Naive B cell (primary cell): ENCODE results near the gene ZNF831. TPM values are rescaled to one million over a fixed set of nuclear protein-coding genes. Genes with fewer than 3 reads are reported as not detected.

Experiments
- ATAC-seq, 2 donors: fragments of 150-1000 bp; cut with Tn5 transposase; 2 replicates each; pipeline ENCODE4 v1.10.0; 2021; ENCODE audit warnings: low read depth in 2 of 2, mild to moderate bottlenecking in 2 of 2, moderate library complexity in 2 of 2
- DNase-seq: peaks from one replicate; pipeline ENCODE4 v3.0.0; 2022
- H3K27ac Mint-ChIP-seq, 6 donors: one replicate each; pipeline ENCODE4 v1.8.0; 2020 to 2022; ENCODE audit warnings: mild to moderate bottlenecking in 6 of 6, mixed read lengths in 6 of 6, moderate library complexity in 5 of 6, inconsistent platforms in 2 of 6
- H3K27me3 Mint-ChIP-seq, 3 donors: one replicate each; pipeline ENCODE4 v1.8.0; 2021 to 2022; ENCODE audit warnings: mixed read lengths in 3 of 3, mild to moderate bottlenecking in 1 of 3
- H3K36me3 Mint-ChIP-seq, 2 donors: one replicate each; pipeline ENCODE4 v1.8.0; 2020 to 2022; ENCODE audit warnings: mixed read lengths in 2 of 2, inconsistent platforms in 1 of 2, mild to moderate bottlenecking in 1 of 2
- H3K4me1 Mint-ChIP-seq, 3 donors: one replicate each; pipeline ENCODE4 v1.8.0; 2020 to 2022; ENCODE audit warnings: mixed read lengths in 3 of 3, inconsistent platforms in 1 of 3, mild to moderate bottlenecking in 1 of 3, moderate library complexity in 1 of 3
- H3K4me3 Mint-ChIP-seq, 8 donors: one replicate each; pipeline ENCODE4 v1.8.0; 2020 to 2022; ENCODE audit warnings: mild to moderate bottlenecking in 8 of 8, mixed read lengths in 8 of 8, moderate library complexity in 8 of 8, inconsistent platforms in 2 of 8
- H3K9me3 Mint-ChIP-seq, 7 donors: one replicate each; pipeline ENCODE4 v1.8.0; 2020 to 2022; ENCODE audit warnings: mixed read lengths in 7 of 7, mild to moderate bottlenecking in 5 of 7, inconsistent platforms in 2 of 7, moderate library complexity in 1 of 7
- polyA plus RNA-seq, 6 donors: library from polyadenylated mRNA; unstranded; fragments of 300-500 nt; fragmentation: Illumina TruSeq; gene quantifications; one replicate each; pipeline ENCODE4 v1.2.3, GENCODE V29; 2021; ENCODE audit warnings: low read depth in 6 of 6

The ZNF831 gene
- polyA plus RNA-seq, 6 donors from 2014 or later, result 0.66 to 2.6 (median 2.3) TPM

- H3K27ac Mint-ChIP-seq, result peak overlapping the region in 2 of 6 donors; percentile 78 to 97
- no peak overlapping the region for H3K4me3 Mint-ChIP-seq
- H3K4me1 Mint-ChIP-seq, result peaks cover 34 to 71% (median 59%) of the 10 kb centered on the region in 3 donors
- DNase-seq (no peak), ATAC-seq (no peak)
- H3K9me3 Mint-ChIP-seq, result no peaks in the 10 kb centered on the region
- H3K27me3 Mint-ChIP-seq, result no peaks in the 10 kb centered on the region
- H3K36me3 Mint-ChIP-seq, result peaks cover 7 to 8% of the 10 kb centered on the region in 2 donors
These were observed 10.3 kb upstream of the ZNF831 start for GRCh38 chr20:59153355-59153681.

GRCh38 chr20:59153832-59154231 is 9.8 kb upstream of the ZNF831 start:
- no peaks in the 10 kb centered on the region for H3K27me3 Mint-ChIP-seq
- H3K4me1 Mint-ChIP-seq, result peaks cover 34 to 69% (median 56%) of the 10 kb centered on the region in 3 donors
- peak overlapping the region in 2 of 6 donors; percentile 22 to 97 for H3K27ac Mint-ChIP-seq
- DNase-seq, result no peak
- H3K4me3 Mint-ChIP-seq, result no peak overlapping the region
- no peaks in the 10 kb centered on the region for H3K9me3 Mint-ChIP-seq
- ATAC-seq, result no peak
- peaks cover 7 to 8% of the 10 kb centered on the region in 2 donors for H3K36me3 Mint-ChIP-seq

GRCh38 chr20:59154317-59155013 is 9.2 kb upstream of the ZNF831 start:
- ATAC-seq (no peak), DNase-seq (no peak)
- Mint-ChIP-seq H3K27me3 (no peaks in the 10 kb centered on the region), H3K27ac (peak overlapping the region in 4 of 6 donors; percentile 29 to 44 (median 34)), H3K9me3 (no peaks in the 10 kb centered on the region), H3K4me1 (peaks cover 33 to 69% (median 55%) of the 10 kb centered on the region in 3 donors), H3K4me3 (peak overlapping the region in 1 of 8 donors; percentile 32), H3K36me3 (peaks cover 7 to 8% of the 10 kb centered on the region in 2 donors)

GRCh38 chr20:59157064-59157463 is 6.6 kb upstream of the ZNF831 start:
- peak overlapping the region in 2 of 8 donors; percentile 7 to 50 for H3K4me3 Mint-ChIP-seq
- ATAC-seq (no peak), DNase-seq (no peak)
- peaks cover 46 to 70% (median 56%) of the 10 kb centered on the region in 3 donors for H3K4me1 Mint-ChIP-seq
- no peak overlapping the region for H3K27ac Mint-ChIP-seq
- H3K36me3 Mint-ChIP-seq, result peaks cover 7 to 8% of the 10 kb centered on the region in 2 donors
- H3K27me3 Mint-ChIP-seq, result no peaks in the 10 kb centered on the region
- H3K9me3 Mint-ChIP-seq, result peaks cover 0 to 4% (median 0%) of the 10 kb centered on the region in 7 donors

GRCh38 chr20:59157531-59157930 is 6.1 kb upstream of the ZNF831 start:
- peak overlapping the region in 1 of 8 donors; percentile 50 for H3K4me3 Mint-ChIP-seq
- DNase-seq (no peak), ATAC-seq (no peak)
- H3K27me3 Mint-ChIP-seq, result no peaks in the 10 kb centered on the region
- H3K36me3 Mint-ChIP-seq, result peaks cover 7 to 8% of the 10 kb centered on the region in 2 donors
- H3K4me1 Mint-ChIP-seq, result peaks cover 45 to 69% (median 56%) of the 10 kb centered on the region in 3 donors
- no peak overlapping the region for H3K27ac Mint-ChIP-seq
- H3K9me3 Mint-ChIP-seq, result peaks cover 0 to 4% (median 0%) of the 10 kb centered on the region in 7 donors

GRCh38 chr20:59157961-59158541 is 5.6 kb upstream of the ZNF831 start:
- no peaks in the 10 kb centered on the region for H3K27me3 Mint-ChIP-seq

GRCh38 chr20:59158673-59159072 is 4.9 kb upstream of the ZNF831 start:
- no peak for ATAC-seq
- peak overlapping the region in 2 of 6 donors; percentile 53 to 57 for H3K27ac Mint-ChIP-seq
- peaks cover 0 to 8% of the 10 kb centered on the region in 2 donors for H3K36me3 Mint-ChIP-seq
- H3K4me1 Mint-ChIP-seq, result peaks cover 51 to 69% (median 58%) of the 10 kb centered on the region in 3 donors
- H3K9me3 Mint-ChIP-seq, result peaks cover 0 to 4% (median 0%) of the 10 kb centered on the region in 7 donors
- H3K4me3 Mint-ChIP-seq, result peak overlapping the region in 1 of 8 donors; percentile 19
- no peak for DNase-seq
- no peaks in the 10 kb centered on the region for H3K27me3 Mint-ChIP-seq

More at GRCh38 chr20:59157961-59158541, 5.6 kb upstream of the ZNF831 start:
- Mint-ChIP-seq H3K9me3 (peaks cover 0 to 4% (median 0%) of the 10 kb centered on the region in 7 donors), H3K4me1 (peaks cover 45 to 69% (median 56%) of the 10 kb centered on the region in 3 donors), H3K4me3 (peak overlapping the region in 4 of 8 donors; percentile 1 to 68 (median 42)), H3K27ac (peak overlapping the region in 3 of 6 donors; percentile 27 to 81 (median 57)), H3K36me3 (peaks cover 2 to 8% of the 10 kb centered on the region in 2 donors)
- no peak for ATAC-seq
- no peak for DNase-seq

- peaks cover 49 to 70% (median 58%) of the 10 kb centered on the region in 3 donors for H3K4me1 Mint-ChIP-seq
- H3K27me3 Mint-ChIP-seq, result no peaks in the 10 kb centered on the region
- peaks cover 0 to 8% of the 10 kb centered on the region in 2 donors for H3K36me3 Mint-ChIP-seq
- H3K27ac Mint-ChIP-seq, result peak overlapping the region in 5 of 6 donors; percentile 89 to 97 (median 94)
- peak overlapping the region in 7 of 8 donors; percentile 41 to 78 (median 70) for H3K4me3 Mint-ChIP-seq
- peaks cover 0 to 4% (median 0%) of the 10 kb centered on the region in 7 donors for H3K9me3 Mint-ChIP-seq
- DNase-seq, result no peak
- ATAC-seq, result no peak
These were observed 4.5 kb upstream of the ZNF831 start for GRCh38 chr20:59159091-59159490.

- Mint-ChIP-seq H3K4me3 (peak overlapping the region; percentile 41 to 82 (median 72)), H3K36me3 (peaks cover 0 to 4% of the 10 kb centered on the region in 2 donors), H3K4me1 (peaks cover 48 to 67% (median 60%) of the 10 kb centered on the region in 3 donors), H3K9me3 (peaks cover 0 to 4% (median 0%) of the 10 kb centered on the region in 7 donors), H3K27me3 (no peaks in the 10 kb centered on the region), H3K27ac (peak overlapping the region; percentile 89 to 97 (median 92))
- DNase-seq, result peak; percentile 52
- ATAC-seq, result peak; percentile 63
These were observed 3.9 kb upstream of the ZNF831 start for GRCh38 chr20:59159493-59160376.

GRCh38 chr20:59160389-59161115 is 3.1 kb upstream of the ZNF831 start:
- no peaks in the 10 kb centered on the region for H3K36me3 Mint-ChIP-seq
- peaks cover 53 to 67% (median 63%) of the 10 kb centered on the region in 3 donors for H3K4me1 Mint-ChIP-seq
- peak overlapping the region in 4 of 6 donors; percentile 78 to 97 (median 94) for H3K27ac Mint-ChIP-seq
- peaks cover 0 to 4% (median 0%) of the 10 kb centered on the region in 7 donors for H3K9me3 Mint-ChIP-seq
- ATAC-seq (no peak), DNase-seq (no peak)
- H3K27me3 Mint-ChIP-seq, result no peaks in the 10 kb centered on the region
- peak overlapping the region in 6 of 8 donors; percentile 17 to 76 (median 48) for H3K4me3 Mint-ChIP-seq

- Mint-ChIP-seq H3K27me3 (no peaks in the 10 kb centered on the region), H3K27ac (peak overlapping the region; percentile 64 to 98 (median 90)), H3K4me3 (peak overlapping the region in 5 of 8 donors; percentile 3 to 74 (median 17)), H3K9me3 (peaks cover 0 to 4% (median 0%) of the 10 kb centered on the region in 7 donors), H3K4me1 (peaks cover 65 to 78% (median 72%) of the 10 kb centered on the region in 3 donors), H3K36me3 (no peaks in the 10 kb centered on the region)
- ATAC-seq (no peak), DNase-seq (peak; percentile 32)
These were observed 1.9 kb upstream of the ZNF831 start for GRCh38 chr20:59161721-59162120.

GRCh38 chr20:59164686-59165391 is 1.2 kb downstream of the ZNF831 start:
- peak overlapping the region; percentile 53 to 89 (median 74) for H3K4me3 Mint-ChIP-seq
- peaks cover 4 to 9% of the 10 kb centered on the region in 2 donors for H3K36me3 Mint-ChIP-seq
- H3K9me3 Mint-ChIP-seq, result peaks cover 0 to 5% (median under 1%) of the 10 kb centered on the region in 7 donors
- ATAC-seq (no peak), DNase-seq (no peak)
- H3K27me3 Mint-ChIP-seq, result no peaks in the 10 kb centered on the region
- H3K27ac Mint-ChIP-seq, result peak overlapping the region; percentile 83 to 97 (median 93)
- peaks cover 64 to 71% (median 70%) of the 10 kb centered on the region in 3 donors for H3K4me1 Mint-ChIP-seq
